HG03442 (cell line): ENCODE measurements around the gene WASHC4.
"Not testable (repeated sequence)": the region's sequence is repeated elsewhere in the genome, so short reads cannot be mapped to it uniquely, and the experiment has no call there.

Experiments
- ATAC-seq: cut with Tn5 transposase; IDR thresholded peaks from one replicate; pipeline ENCODE4 v1.9.1; 2021; ENCODE audit warnings: mild to moderate bottlenecking, moderate library complexity; ENCODE audit not compliant: unreplicated experiment

Gene WASHC4

GRCh38 chr12:105157606-105158005, 50.1 kb downstream of the WASHC4 start:
- ATAC-seq: no peak

- ATAC-seq: no peak
Measured at GRCh38 chr12:105158876-105159275, 51.3 kb downstream of the WASHC4 start.

GRCh38 chr12:105162174-105162573, 54.6 kb downstream of the WASHC4 start:
- ATAC-seq: no peak

- ATAC-seq: no peak
Measured at GRCh38 chr12:105164068-105164467, 56.5 kb downstream of the WASHC4 start.

DNA sequence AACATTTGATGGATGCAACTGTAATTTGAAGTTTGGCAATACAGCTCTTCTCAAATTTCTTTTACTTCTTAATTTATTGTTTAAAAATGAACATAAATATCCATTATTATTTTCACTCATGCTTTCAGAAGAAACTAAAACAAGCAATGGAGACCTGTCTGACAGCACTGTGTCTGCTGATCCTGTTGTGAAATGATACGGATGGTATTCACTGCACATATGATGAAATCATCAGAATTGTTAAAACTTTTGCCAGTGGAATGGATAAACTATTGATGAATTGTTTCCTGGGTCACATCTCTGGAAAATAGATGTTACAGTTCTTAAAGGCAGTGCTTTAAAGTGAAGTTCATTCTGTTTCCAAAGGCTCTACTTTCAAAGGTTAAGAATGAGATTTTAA, 59.2 kb downstream of the WASHC4 start:
- ATAC-seq: no peak

DNA sequence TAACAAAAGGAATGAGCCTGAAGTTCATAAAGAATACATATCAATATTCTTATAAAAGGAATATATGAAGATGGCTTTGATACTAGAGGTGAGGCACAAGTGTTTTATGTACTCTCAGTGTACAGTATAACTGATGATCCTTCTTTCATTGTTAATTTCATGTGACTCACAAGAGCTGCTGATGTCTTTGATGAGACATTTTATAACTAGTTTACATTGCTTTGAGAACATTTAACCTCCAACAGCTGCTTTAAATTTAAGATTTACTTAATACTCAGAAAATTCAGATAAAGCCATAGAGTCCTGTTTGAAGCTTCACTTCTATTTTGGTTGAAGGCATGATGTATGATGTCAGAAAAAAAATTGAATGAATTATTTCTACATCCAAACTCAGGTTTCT, 59.8 kb downstream of the WASHC4 start:
- no peak for ATAC-seq

- ATAC-seq: no peak
Measured at GRCh38 chr12:105168006-105168405, 60.5 kb downstream of the WASHC4 start.

DNA sequence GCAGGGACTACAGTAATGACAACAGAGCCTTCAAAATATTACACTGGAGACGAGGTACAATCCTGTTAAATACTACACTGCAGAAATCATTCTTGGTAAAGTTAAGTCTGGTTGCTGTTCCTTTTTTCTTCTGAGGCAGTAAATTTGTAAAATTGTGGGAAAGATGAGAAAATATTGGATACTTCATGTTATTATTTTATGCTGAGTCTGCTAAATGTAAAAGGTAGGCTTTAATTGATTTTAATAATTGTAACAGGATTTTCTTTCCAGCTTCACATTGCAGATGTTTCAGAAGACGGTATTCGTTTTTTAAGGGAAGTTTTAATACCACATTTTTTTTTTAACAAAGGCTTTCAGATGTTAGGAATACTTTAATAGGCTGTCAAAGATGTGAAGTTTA, 62.6 kb downstream of the WASHC4 start:
- ATAC-seq: no peak

- ATAC-seq: no peak
Measured at GRCh38 chr12:105171691-105172436, 64.3 kb downstream of the WASHC4 start.

- no peak for ATAC-seq
Measured at GRCh38 chr12:105175397-105175990, 68.0 kb downstream of the WASHC4 start.

- ATAC-seq: no peak
Measured at GRCh38 chr12:105177208-105177607, 69.7 kb downstream of the WASHC4 start.

- not testable (repeated sequence) for ATAC-seq
Measured at GRCh38 chr12:105179114-105179513, 71.6 kb downstream of the WASHC4 start.

- ATAC-seq: not testable (repeated sequence)
Measured at GRCh38 chr12:105183406-105183805, 75.9 kb downstream of the WASHC4 start.

DNA sequence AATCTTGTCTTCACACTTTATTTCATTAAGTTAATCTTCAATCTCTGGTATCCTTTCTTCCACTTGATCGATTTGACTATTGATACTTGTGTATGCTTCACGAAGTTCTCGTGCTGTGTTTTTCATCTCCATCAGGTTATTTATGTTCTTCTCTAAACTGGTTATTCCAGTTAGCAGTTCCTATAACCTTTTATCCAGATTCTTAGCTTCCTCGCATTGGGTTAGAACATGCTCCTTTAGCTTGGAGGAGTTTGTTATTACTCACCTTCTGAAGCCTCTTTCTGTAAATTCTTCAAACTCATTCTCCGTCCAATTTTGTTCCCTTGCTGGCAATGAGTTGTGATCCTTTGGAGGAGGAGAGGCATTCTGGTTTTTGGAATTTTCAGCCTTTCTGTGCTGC, 76.4 kb downstream of the WASHC4 start:
- ATAC-seq: not testable (repeated sequence)

- no peak for ATAC-seq
Measured at GRCh38 chr12:105189293-105189692, 81.8 kb downstream of the WASHC4 start.

DNA sequence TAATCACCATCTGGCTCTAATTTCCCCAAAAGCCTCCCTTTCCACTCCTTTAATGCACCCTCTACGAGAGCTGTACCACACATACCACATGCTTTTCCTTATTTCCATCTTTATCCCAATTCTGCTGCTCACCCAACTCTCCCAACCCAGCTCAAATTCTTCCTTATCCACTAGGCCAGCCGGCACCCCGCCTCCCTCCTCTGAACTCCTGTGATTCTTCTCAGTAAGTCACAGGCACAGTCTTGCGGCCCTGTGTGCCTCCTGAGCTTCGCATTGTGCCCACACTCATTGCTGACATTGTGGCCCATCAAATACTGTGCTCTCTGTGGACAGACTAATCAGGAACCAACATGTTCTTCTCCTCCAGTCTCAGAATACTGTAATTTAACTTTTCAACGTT, 83.0 kb downstream of the WASHC4 start:
- ATAC-seq: no peak

GRCh38 chr12:105192624-105193225, 85.2 kb downstream of the WASHC4 start:
- no peak for ATAC-seq

- ATAC-seq: no peak
Measured at GRCh38 chr12:105194947-105195346, 87.4 kb downstream of the WASHC4 start.

DNA sequence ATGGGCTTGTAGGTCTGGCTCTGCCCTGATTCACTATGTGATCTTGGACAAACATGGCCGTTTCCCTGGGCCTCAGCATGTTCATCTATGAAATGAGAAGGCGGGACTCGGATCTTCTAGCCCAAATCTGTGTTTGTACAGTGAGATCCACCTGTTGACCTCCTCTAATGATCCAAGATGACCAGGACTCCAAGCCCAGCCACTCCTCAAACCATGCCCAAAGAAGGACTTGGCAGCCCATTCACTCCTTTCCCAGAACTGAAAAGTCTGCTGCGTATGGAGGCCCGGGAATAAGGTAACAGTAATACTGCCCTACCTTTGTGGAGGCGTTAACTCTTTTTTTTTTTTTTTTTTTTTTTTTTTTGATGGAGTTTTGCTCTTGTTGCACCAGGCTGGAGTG, 88.6 kb downstream of the WASHC4 start:
- no peak for ATAC-seq

GRCh38 chr12:105198961-105199360, 91.4 kb downstream of the WASHC4 start:
- ATAC-seq: no peak

DNA sequence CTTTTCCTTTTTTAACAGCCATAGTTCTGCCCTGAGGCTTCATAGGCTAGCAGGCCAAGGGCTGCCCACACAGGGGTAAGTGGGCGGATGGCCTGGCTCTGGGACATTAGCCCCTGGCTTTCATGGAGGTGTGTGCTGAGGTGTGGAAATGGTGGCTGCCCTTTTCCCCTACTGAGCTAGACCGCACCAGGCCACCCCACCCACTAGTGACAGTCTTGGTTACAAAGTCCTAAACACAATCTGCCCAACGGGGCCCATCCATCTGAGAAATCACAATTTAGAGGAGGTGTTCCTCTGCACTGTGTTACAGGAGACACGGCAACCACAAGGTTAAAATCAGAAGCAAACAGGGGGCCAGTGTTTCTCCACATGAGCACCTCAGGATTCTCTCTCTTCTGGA, 92.9 kb downstream of the WASHC4 start:
- no peak for ATAC-seq

- ATAC-seq: no peak
Measured at GRCh38 chr12:105201299-105201698, 93.8 kb downstream of the WASHC4 start.
